Panc1 (cell line): Measurements from ENCODE around the gene CALHM3.

Source experiments
- CTCF ChIP-seq: fragments of 450-650 bp; IDR thresholded peaks from 2 replicates; pipeline ENCODE4 v1.5.1; 2017; ENCODE audit warnings: mild to moderate bottlenecking
- SIN3A ChIP-seq: IDR thresholded peaks from 2 replicates; pipeline ENCODE4 v1.6.1; 2012; ENCODE audit warnings: low read depth, mild to moderate bottlenecking, low read length, moderate library complexity, borderline replicate concordance; ENCODE audit not compliant: insufficient read depth
- TCF7L2 ChIP-seq: IDR thresholded peaks from 2 replicates; pipeline ENCODE4 v1.6.1; 2011; ENCODE audit warnings: mild to moderate bottlenecking, low read depth, low read length, inconsistent platforms

GRCh38 chr10:103441206-103441605 is 37.8 kb downstream of the CALHM3 start:
- no peak for TF ChIP-seq CTCF
- TF ChIP-seq SIN3A = no peak
- TF ChIP-seq TCF7L2 = no peak
